NCI-H460 (cell line): Measurements from ENCODE around the gene CBLIF. TPM values are rescaled to one million over a fixed set of nuclear protein-coding genes. Genes with fewer than 3 reads are reported as not detected.
A peak's percentile ranks its signal among the peaks of the same experiment; 100 is the strongest.
"Not testable (repeated sequence)": the region's sequence is repeated elsewhere in the genome, so short reads cannot be mapped to it uniquely, and the experiment has no call there.

ENCODE experiments used
- DNase-seq: peaks from one replicate; pipeline ENCODE4 v3.0.0-alpha.2; 2016; ENCODE audit warnings: low read depth; ENCODE audit errors: extremely low read depth
- total RNA-seq: library from RNA; depleted of rRNA; stranded (reverse); fragments of >200 nt; shearing (Covaris generic); gene quantifications from 2 replicates; pipeline ENCODE4 v1.2.3, GENCODE V29; 2014

Gene CBLIF
- total RNA-seq, 1 experiment from 2014 or later = not detected

DNA sequence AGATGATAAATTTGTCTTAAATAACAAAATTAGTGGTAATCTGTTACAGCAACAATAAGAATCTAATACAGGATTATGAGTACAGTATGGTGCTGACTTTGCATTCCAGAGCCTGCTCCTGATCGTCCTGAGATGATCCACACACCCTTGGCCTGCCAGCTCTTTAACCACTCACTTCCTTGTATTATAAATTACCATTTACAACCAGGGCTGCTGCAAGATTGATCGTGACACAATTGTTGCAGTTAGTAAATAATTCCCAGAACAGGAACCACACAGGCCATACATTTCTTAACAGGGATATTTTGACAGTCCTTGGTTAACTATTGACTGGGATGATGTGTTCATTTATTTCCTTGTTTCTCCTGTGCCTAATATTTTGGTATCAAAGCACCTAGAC lies 3.8 kb upstream of the CBLIF start:
- no peak for DNase-seq

DNA sequence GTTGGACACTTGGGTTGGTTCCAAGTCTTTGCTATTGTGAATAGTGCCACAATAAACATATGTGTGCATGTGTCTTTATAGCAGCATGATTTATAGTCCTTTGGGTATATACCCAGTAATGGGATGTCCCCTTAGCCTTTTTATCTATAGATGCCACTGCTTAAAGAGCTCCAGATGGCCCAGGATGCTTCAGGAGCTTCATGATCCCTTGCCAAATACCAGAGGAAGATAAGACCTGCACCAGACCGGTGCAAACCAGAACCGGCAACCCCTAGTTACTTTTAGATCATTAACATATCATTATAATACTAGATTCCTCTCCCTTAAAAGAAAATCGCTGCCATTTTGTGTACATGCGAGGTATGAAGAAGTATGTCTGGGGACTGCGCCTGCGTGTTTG lies 3.1 kb upstream of the CBLIF start:
- DNase-seq = not testable (repeated sequence)

DNA sequence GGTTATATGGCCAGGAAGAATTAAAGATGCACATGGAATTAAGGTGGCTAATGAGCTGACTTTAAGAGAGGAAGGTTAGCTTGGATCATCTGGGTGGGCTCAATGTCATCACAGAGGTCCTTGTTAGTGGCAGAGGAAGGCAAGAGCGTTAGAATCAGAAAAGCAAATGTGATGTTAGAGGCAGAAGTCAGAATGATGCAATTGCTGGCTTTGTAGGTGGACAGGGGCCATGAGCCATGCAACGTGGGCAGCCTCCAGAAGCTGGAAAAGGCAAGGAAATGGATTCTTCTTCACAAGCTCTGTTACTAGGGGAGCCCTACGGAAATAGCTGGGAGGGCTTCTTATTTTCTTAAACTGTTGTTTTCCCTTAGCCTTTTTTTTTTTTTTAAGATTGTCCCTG lies 2.3 kb upstream of the CBLIF start:
- no peak for DNase-seq

DNA sequence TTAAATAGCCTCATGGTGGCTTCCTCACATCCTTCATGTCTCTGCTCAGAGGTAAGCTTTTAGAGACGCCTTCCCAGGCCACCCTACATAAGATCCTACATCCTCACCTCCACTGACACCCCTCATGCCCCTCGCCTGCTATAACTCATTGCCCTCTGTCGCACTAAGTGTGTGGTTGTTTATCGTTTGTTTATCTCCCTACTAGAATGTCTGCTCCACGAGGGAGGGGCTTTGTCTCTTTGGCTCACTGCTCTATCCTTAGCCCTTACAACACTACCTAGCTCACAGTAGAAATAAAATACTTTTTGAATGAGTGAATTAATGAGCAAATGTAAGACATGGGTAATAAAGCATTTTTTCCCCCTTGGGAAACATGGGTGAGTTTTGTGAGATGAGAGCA lies 1.3 kb upstream of the CBLIF start:
- no peak for DNase-seq

DNA sequence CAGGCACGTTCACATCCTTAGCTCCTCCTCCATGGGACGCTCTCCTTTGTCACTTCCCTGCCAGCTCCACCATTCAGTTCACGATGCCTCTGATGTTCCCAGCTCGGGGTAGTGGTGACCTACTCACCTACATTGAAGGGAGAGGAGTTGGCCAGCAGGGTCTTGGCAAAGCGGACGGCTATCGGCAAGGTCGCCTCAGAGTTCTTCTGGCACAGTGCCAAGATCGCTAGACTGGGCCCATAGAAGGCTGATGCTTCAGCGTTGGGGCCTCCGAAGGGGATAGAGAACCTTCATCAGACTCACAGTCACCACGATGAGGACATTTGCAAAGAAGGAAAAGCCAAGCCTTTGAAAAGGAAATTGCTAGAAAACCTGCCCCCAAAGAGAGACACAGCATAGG lies 3.0 kb downstream of the CBLIF start:
- no peak for DNase-seq

DNA sequence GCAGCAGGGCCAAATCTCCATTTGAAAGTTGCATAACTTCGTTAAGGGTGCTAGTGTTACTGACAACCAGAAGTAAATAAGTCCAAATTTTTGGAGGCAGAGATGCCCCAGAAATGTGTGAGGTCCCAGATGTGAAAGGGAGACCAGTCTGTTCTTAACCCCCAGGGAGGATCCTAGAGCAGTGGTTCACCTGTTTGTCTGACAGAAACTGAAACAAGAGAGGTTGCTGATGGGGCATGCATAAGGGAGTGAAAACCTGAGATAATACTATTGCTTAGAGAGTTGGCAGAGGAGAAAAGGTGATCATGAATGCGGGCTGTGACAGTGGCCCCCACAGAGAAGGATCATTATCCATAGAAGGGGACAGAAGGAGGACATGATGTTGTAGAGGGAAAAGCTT lies 3.8 kb downstream of the CBLIF start:
- DNase-seq = no peak

DNA sequence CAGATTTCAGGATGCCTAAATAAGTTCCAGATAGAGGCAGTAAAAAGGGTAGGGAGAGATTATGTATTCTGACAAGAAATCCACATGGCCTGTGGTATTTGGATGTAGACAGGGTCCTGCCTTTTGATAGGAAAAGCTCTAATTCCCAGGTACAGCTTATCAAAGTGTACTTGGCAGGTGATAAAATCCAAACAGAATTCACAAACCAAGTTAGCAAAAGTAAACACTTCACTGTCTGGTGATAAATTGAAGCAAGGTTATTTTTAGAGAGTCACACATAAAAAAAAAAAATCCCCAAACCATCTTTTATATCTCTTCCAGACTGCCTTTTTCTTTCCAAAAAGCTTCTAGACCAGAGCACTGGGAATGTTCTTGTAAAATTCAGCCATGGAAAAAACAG lies 5.7 kb downstream of the CBLIF start:
- DNase-seq = no peak

DNA sequence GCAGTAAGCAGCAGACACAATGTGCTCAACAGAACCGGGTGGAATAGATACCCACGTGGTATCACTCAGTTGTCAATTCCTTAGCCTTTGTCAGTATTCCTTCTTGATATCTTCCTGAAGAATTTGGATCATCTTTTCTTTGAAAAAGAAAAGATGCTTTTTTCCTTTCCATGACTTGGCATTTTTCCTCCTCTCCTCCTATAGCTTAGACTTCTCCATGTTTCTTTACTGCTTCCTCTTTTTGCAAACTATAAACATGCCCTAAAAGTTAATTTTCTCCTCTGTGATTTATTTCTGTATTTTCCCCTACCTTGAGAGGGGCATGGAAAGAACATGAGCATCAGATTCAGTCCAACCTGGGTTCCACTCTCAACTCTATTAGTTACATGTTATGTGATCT lies 11.7 kb downstream of the CBLIF start:
- no peak for DNase-seq

DNA sequence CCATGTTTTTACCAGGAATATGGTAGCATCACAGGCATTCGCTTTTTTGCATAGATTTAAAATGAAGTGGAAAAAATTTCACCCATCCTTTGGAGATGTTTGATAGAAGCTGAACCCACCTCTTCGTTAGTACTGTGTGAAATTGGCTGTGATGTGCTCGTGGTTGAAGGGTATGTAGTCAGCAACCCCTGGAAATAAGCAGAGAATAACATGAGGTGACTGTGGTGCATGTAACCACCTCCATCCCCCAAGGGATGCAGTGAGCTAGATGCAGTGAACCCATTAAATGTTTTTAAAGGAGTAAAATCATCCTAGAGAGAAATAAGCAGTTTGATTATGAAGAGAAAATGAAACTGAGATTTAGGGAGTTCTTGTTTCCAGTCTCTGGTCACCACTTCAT lies 15.9 kb downstream of the CBLIF start:
- no peak for DNase-seq

DNA sequence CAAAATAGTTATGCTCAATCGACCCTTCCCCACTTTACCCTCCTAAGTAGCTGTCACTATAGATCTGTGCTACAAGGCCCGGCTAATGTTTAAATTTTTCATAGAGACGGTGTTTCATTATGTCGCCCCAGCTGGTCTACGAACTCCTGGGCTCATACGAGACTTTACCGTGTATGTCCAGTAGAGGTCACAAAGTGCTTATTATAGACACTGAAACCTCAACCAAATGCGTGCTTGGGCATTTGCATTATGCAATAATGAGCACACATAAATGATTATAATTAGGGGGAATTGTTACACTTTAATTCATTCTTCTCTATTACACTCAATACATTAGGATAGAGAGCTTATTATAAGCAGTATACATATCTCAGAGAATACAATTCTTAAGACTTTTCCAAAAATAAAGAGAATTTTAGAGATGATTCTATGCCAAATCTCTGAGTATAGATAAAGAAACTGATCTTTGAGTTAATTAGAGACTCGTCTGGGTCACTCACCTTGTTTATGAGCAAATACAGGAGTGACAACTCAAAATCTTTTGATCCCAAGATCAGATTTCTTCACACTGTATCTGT lies 22.2 kb downstream of the CBLIF start:
- peak; percentile 53 for DNase-seq

DNA sequence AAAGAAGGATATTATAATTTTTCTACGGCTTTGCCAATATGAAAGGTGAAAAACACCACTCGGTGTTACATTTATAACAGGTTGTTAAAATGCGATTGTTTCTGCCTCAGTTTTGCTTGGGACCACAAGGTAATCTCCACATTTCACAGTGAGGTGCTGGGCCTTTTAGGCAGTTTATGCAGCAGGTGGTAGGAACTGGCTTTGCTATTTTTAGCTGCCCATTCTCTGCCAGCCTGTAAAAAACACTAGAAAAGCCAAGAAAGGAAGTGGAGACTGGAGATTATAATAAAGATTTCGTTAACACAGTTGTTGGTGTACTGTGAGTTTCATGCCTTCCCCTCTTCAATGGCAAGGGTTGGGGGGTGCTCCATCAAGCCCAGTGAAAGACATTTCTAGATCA lies 26.7 kb downstream of the CBLIF start:
- no peak for DNase-seq

DNA sequence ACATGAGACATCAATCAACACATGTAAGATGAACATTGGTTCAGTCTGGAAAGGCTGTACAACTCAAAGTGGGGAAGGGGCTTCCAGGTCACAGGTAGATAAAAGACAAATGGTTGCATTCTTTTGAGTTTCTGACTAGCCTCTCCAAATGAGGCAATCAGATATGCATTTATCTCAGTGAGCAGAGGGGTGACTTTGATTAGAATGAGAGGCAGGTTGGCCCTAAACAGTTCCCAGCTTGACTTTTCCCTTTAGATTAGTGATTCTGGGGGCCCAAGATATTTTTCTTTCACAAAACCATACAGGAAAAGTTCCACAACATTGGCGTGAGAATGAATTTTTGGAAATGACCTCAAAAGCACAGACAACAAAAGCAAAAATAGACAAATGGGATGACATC lies 28.9 kb downstream of the CBLIF start:
- not testable (repeated sequence) for DNase-seq

DNA sequence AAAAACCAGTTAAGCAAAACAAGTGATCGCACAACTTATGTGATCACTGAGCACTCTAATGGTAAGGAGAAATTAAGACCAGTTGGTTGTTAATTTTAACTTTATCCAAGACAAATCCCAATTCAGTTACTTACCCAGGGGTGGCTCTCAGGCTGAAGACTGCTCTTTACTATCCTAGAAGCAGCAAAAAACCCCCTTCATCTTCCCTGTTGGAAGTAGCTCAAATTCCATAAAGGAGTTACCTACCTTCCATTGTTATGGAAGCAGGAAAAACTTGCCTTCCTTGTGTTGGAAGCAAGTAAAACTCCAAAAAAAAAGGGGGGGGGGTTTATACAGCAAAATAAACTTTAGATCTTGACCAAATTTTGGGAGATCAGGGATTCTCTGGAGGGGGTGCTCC lies 29.5 kb downstream of the CBLIF start:
- DNase-seq = no peak

DNA sequence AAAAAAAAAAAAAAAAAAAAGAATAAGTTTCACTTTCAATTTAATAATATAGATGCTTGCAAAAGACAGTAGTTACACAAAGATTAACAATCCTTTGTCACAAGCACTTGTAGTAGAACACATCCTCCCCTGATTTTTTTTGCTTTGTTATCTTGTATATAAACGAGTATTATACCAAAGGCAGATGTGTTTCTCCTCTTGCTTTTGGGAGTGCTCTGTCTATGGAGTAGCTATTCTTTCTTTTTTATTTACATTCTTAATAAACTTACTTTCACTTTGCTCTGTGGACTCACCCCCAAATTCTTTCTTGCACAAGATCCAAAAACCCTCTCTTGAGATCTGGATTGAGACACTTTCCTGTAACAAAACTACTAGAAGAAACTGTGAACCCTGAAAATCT lies 31.3 kb downstream of the CBLIF start:
- DNase-seq = no peak

DNA sequence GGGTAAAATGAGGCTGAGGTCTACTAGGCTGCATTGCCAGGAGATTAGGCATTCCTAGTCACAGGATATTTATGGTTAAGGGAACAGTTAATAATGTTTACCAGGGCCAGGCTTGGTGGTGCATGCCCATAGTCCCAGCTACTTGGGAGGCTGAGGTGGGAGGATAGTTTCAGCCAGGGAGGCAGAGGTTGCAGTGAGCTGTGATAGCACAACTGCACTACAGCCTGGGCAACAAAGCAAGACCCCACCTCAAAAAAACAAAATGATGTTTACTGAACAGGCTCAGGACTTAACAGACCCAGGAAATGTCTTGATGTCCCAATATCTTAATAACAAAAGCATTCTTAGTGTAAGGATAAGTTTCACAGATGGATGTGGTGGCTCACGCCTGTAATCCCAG lies 31.9 kb downstream of the CBLIF start:
- DNase-seq = no peak

DNA sequence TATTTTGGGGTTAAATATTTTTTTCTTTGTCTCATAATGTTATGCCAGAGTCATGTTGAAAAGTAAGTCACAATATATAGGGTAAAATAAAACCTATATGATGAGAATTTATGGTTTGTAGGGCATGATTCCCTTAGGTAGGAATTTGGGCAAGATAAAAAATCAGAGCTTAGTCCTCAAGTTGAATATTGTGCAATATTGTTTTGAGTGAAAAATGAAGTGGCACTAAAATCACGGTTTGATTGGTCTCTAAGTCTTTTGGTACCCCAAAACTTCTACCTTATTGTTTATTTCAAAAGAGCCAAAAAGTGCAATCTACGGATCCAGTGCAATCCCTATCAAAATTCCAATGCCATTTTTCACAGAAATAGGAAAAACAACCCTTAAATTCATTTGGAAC lies 33.1 kb downstream of the CBLIF start:
- no peak for DNase-seq

DNA sequence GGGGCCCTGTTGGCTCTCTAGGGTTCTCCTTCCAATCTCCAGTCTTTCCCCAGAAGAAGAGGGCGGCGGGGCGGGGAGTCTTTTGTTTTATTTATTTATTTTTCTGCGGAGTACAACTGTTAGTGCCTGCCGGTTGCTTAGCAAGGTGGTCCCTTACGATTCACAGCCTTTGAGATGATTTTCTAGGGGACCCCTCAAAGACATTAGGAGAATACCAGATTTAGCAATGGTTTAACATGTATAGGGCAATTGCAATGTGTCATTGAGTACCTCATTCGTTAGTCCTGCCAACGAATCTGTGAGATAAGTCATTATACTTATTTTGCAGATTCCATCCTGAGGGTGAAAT lies 34.4 kb downstream of the CBLIF start:
- no peak for DNase-seq

DNA sequence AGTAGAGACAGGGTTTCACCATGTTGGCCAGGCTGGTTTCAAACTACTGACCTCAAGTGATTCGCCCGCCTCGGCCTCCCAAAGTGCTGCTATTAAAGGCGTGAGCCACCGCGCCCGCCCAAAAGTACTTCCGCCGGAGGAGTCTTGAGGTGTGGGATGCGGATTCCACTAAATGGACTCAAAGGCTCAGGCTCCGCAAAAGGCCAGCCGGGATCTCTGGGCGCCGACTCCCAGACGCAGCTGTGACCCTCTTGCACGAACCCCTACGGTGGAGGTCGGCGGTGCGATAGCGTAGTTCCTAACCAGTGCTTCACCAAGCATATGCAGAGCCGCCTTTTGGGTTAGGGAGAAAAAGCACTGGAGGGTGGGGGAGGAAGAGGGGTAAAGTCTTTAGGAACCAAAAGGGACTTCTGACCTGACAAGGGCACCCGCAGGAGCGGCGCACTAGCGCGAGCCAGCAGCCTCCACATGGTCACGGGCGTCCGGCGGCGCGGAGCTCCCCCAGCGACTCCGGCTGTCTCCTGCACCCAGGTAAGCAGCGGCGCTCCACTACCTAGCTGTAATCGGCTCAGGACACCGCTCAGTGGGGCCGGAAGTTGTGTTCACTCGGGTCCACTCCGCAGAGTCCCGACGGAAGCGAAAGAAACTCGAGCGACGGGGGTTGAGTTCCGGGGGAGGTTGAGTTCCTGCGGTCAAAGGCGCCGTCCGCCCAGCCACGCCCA lies 34.9 kb downstream of the CBLIF start, which contains the start of gene MRPL16:
MRPL16 (minus strand) TSS at position 590 of the 722 bp plus-strand sequence; CDS start at position 470, 120 bp downstream.
- peak; percentile 76 for DNase-seq

DNA sequence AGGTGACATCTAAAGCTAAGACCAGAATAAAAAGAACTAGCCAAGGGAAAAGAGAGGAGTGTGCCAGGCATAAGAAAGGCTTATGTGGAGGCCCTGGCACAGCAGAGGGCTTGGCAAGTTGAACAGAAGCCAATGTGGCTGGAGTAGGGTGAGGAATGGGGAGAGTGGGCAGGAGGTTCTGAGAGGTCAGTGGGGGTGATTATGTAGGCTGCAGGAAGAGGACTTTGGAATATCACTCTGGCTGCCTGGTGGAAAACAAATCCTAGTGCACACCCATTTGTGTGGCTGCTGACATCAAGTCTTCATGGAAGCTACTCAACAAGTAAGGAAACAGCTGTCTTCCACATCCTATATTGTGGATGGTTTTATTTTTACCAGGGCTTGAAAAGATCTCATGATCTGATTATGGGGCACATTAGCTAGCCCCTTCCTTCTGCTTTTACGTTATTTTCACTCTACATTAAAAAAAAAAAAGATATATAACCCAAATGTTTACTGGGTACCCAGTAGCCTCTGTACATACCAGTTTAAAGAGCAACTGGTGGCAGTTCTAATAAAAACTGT lies 38.2 kb downstream of the CBLIF start:
- DNase-seq = no peak

DNA sequence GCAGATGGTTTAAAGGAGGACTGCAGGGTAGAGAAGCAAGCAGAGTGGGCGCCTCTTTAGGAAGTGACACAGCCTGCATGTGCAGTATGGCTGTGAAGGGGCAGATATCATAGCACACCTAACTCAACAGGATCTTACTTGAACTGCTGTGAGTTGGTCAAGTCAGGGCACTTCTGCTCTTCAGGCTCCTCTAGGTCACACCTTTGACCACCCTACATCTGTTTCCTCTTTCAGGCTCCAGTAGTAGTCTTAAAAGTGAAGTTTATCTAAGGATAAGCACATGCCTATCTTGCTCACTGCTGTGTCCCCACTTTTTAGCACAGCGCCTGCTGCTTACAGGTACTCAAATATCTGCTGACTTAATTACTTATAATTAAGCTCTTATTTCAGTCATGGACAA lies 41.2 kb downstream of the CBLIF start:
- DNase-seq = no peak

DNA sequence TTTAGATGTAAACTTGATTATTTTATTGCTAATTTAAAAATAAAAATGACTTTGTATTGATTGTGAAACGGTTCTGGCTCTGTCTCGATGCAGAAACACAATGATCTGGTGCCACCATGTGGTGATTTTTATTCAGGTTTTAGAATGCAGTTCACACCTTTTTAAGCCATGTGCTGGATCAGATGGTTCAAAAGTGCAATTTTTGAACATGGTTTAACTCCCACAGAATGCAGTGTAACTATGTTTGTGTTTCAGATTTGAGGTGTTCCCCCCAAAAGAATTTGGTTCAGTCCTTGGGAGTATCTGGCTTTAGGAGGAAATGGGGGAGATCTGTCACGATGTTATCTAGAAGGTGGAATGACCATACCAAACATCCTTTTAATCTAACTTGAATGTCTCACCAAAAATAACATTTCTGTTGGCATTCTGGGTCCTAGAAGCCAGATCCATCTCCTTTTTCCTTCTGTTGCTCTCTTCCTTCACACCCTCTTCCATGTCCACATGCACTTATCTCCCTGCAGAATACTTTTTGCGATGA lies 42.6 kb downstream of the CBLIF start:
- peak; percentile 40 for DNase-seq

DNA sequence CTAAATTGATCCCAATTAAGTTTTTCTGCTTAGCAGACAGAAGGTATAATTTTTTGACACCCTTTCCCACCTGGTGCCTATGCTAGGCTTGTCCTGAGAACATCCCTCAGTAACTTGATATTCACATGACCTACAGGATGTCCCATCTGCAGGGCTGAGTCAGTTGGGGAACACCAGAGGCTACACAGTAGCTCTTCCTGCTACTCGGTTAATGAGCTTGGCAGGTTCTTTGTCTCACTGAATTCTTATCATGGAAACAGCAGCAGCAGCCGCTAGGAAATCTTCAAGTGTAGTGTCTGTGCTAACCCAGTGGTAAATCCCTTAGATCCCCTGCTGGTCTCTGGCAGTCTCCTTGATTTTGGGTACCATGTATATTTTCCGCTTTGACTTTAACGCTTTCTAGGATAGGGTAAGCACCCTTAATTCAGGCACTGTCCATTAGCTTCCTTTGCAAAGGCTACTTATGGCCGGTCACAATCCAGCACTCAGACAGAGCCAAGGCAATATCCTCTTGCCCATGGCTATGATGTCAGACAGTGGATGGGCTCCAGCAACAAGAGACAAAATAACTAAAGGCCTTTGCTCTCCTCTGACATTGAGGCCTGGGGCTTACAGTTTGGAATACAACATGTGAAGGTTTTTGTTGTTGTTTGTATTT lies 43.2 kb downstream of the CBLIF start:
- DNase-seq = no peak
